Hematopoietic multipotent progenitor cell treated with erythropoietin and hydrocortisone succinate and interleukin-3 and kit ligand, for 6 days (in vitro differentiated cells): Measurements from ENCODE around the gene TTC21A.

ENCODE experiments used
- DNase-seq: peaks from one replicate; pipeline ENCODE4 v3.0.0-alpha.2; 2015

TTC21A gene

GRCh38 chr3:39137991-39138803, 30.7 kb downstream of the TTC21A start:
- no peak for DNase-seq

GRCh38 chr3:39138804-39139415, 31.4 kb downstream of the TTC21A start:
- no peak for DNase-seq

- no peak for DNase-seq
Measured at GRCh38 chr3:39139442-39139841, 32.0 kb downstream of the TTC21A start.

DNA sequence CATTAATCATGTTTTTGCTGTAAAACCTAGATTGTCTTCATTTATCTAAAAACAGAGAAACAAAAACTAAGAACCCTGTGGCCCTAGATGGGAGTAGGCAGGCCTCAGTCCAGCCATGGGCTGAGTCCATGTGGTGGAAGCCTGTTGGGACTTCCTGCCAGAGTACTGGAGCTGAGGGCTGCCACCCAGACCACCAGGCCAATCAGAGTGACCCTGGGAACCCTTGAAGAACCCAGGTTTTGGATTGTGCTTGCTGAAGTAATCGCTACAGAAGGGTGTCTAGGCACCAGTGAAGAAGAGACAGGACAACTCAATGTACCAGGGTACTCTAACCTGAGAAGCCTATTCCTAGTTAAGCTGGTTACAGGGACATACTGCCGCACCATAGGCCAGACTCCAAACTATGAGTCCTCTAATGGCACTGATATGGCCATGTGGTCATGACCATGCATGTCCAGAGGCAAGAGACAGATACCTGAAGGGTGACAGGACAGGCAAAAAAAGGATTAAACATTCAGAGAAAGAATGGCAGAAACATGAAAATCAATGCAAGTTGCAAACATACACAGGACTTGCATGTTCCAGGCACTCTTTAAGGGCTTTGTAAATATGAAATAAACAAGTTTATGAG, 33.0 kb downstream of the TTC21A start:
- no peak for DNase-seq

- DNase-seq = peak; percentile 48
Measured at GRCh38 chr3:39141171-39141995, 33.9 kb downstream of the TTC21A start.

GRCh38 chr3:39142067-39142466, 34.6 kb downstream of the TTC21A start:
- no peak for DNase-seq

DNA sequence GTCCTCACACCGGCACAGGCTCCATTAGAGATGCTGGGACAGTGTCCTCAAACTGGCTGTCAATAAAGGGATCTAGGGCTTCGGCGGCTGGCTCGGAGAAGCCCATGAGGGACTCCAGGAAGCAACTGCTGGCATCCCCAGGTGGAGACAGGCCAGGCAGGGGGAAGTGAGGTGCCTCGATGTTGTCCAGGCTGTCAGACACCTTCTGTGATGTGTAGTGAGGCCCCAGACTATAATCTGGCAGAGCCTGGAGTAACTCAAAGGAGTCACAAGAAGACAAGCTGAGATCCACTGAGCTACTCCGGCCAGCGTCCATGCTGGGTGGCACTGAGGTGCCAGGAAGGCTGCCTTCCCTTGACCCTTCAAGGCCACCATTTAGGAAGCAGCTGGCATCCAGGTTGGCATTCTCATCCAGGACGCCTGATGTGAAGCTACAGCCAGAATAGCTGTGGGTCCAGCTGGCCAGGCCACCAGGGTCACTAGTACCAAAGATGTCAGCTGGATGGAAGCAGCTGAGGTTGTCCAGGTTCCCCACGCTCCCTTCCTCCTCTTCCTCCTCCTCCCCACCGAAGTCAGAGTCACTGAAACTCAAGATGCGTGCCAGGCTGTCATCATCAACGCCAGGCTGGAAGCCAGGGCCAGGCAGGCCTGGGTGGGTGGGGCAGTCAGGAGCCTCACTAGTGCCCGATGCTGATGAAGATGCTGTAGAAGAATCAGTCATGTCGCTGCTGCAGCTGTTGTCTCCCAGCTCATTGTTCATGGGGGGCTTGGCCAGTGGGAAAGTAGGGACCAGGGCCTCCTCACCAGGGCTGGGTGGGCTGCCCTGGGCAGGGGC, 35.8 kb downstream of the TTC21A start:
- DNase-seq = no peak

- no peak for DNase-seq
Measured at GRCh38 chr3:39144095-39144747, 36.7 kb downstream of the TTC21A start.

GRCh38 chr3:39144748-39145380, 37.4 kb downstream of the TTC21A start:
- DNase-seq = no peak

DNA sequence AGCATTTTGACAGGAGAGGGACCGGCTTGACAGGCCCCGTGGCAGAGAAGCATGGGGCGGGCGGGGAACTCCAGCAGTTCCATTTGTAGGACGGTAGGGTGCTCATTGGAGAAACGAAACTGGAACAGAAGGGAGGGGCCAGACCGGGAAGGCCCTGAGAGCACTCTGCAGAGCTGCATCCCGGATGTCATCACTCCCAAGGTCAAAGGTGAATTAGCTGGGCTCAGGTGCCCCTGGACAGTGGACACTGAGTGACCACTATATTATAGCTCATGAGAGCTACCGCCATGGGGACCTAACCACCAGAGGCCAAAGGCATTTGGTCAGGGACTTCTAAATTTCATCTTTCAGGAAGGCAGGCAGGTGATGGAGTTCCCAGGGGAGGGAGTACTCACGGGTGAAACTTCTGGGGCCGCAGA, 38.6 kb downstream of the TTC21A start:
- DNase-seq = no peak

DNA sequence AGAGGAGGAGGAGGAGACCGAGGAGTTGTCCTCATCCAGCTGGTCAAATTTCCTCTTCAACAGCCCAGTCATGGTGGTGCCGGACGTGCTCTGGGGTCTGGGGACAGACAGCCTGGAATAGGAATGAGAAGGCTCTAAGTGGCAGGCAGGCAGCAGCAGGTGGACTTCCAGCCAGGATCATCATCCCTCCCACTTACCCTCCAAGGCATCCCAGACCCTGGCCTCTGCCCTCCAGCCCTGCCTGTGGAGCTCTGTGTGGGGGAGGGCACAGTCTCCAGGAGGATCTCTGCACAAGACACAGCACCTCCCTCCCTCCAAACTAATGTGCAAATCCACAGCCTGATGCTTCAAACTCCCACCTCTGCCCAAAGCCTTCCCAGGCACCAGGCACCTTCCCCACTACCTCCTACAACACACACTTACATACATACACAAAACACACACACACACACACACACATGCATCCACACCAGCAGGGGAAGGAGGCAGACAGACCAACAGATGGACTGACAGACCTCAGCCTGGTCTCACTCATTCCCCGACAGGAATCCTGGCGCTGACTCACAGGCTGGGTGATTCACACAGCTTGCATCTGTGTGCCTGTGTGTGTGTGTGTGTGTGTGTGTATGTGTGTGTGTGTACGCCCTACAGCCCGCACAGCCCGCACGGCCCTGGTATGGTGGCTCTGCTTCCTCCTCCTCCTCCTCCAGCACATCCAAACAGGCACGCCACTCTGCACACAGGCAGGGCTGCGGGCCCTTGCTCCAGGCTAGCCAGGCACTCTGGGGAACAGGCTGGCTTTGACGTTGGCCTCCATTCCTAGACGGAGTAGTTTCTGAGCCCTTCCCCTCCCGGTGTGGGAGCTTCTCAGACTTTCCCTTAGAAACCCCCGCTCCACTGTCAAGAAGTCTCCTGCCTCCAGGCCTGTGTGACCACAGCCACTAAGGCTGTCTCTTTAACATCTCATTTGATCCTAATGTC, 39.4 kb downstream of the TTC21A start:
- peak; percentile 76 for DNase-seq

- peak; percentile 68 for DNase-seq
Measured at GRCh38 chr3:39147711-39148434, 40.4 kb downstream of the TTC21A start.

GRCh38 chr3:39148435-39149058, 41.1 kb downstream of the TTC21A start:
- peak; percentile 77 for DNase-seq

GRCh38 chr3:39149059-39149455, 41.6 kb downstream of the TTC21A start:
- DNase-seq = peak; percentile 35

DNA sequence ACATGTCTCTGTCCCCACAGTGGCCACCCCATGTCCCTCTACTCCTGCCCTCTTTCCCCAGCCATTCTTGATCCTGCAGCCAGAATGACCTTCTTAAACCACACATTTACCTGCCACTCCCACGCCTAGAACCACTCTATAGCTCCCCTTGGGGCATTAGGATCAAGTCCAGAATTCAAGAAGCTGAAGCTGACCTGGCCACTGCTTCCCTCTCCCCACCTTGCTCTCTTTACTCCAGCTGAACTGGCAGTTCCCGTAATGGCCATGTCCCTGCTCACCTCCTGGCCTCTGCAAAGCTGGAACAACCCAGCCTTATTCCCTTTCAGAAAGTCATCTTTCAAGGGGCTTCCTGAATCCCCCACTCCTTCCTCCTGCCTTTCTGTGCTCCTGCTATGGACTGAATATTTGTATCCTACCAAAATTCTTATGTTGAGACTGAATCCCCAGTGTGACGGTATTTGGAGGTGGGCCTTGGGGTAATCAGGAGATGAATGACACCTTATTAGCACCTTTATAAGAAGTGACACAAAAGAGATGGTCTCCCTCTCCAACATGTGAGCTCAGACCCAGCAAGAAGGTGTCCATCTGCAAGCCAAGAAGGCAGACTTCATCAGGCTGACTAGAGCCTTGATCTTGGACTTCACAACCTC, 42.1 kb downstream of the TTC21A start:
- no peak for DNase-seq

DNA sequence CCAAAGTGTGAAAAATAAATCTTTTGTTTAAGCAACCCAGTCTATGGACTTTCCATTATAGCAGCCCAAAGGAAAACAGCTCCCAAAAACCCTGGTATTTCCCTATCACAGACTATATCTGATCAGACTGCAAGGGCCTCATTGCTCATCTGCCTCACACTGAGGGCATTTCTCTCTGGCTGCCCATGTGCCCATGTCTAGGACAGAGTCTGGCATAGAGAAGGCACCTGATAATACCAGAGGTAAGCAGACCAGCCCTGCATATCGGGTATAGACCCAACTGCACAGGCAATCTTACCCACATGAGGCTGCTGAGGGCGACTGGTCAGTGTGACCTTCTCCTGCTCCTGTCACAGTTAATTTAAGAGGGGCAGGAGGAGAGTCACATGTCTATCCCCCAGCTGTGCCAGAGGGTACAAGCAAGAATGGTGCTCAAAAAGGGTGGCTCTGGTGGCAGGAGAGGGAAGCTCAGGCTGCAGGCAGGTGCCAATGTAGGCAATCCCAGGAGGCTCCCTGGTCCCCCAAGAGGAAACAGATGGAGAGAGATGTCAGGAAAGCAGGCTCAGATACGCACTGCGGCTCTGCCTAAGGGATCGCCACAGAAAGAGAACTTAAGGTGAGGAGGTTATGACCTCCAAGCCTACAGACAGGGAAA, 42.8 kb downstream of the TTC21A start:
- no peak for DNase-seq

- DNase-seq = peak; percentile 62
Measured at GRCh38 chr3:39150803-39151631, 43.5 kb downstream of the TTC21A start.
